Measurements from ENCODE around the gene ZNF469.

DNA sequence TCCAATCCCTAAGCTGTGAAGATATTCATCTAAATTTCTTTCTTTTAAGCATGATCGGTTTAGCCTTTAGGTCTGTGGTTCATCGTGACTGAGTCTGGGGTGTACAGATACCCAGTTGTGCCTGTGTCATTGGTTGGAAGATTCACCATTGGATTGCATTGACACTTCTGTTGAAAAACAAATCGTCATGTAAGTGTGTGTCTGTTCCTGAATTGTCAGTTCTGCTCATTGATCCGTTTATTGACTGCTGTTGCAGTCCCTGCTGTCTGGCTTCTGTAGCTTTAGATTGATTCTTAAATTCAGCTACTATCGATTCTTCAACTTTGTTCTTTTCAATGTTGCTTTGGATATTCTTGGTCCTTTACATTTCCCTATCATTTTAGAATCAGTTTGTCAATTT lies 21.0 kb upstream of the ZNF469 start:
- TF ChIP-seq EP300 (IDR thresholded peaks at IDR 0.05): no peak
- TF ChIP-seq, protein P1, sequence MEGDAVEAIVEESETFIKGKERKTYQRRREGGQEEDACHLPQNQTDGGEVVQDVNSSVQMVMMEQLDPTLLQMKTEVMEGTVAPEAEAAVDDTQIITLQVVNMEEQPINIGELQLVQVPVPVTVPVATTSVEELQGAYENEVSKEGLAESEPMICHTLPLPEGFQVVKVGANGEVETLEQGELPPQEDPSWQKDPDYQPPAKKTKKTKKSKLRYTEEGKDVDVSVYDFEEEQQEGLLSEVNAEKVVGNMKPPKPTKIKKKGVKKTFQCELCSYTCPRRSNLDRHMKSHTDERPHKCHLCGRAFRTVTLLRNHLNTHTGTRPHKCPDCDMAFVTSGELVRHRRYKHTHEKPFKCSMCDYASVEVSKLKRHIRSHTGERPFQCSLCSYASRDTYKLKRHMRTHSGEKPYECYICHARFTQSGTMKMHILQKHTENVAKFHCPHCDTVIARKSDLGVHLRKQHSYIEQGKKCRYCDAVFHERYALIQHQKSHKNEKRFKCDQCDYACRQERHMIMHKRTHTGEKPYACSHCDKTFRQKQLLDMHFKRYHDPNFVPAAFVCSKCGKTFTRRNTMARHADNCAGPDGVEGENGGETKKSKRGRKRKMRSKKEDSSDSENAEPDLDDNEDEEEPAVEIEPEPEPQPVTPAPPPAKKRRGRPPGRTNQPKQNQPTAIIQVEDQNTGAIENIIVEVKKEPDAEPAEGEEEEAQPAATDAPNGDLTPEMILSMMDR (IDR thresholded peaks at IDR 0.05): no peak

Data from upper lobe of left lung (tissue), 4 donors.